Left lobe of liver (tissue), 2 donors: ENCODE measurements around the gene EEA1. TPM values are rescaled to one million over a fixed set of nuclear protein-coding genes. Genes with fewer than 3 reads are reported as not detected.

ENCODE experiments used
- ATAC-seq: fragments of 200-7000 bp; cut with Tn5 transposase; one replicate; pipeline ENCODE4 v1.9.1; 2020; ENCODE audit warnings: mild to moderate bottlenecking, moderate library complexity
- DNase-seq: peaks from one replicate; pipeline ENCODE4 v3.0.0-alpha.2; 2020; ENCODE audit warnings: low spot score
- total RNA-seq: library from RNA; stranded (reverse); gene quantifications from one replicate; pipeline ENCODE4 v1.2.1, GENCODE V29; 2021
- donor health status: DM: no; HTN: no; CAD: no; lungs with moderate emphysema.
- donor health status: DM: no; HTN: yes; CAD: no.

The EEA1 gene
- total RNA-seq, 1 donor from 2014 or later, result 12.5 TPM

- DNase-seq (no peak), ATAC-seq (no peak)
Observed at GRCh38 chr12:92721656-92722055, 207.4 kb downstream of the EEA1 start.

GRCh38 chr12:92721130-92721529 is 208.0 kb downstream of the EEA1 start:
- no peak for DNase-seq
- no peak for ATAC-seq

Other genes starting within 250 kb of the EEA1 start
- not detected for gene PLEKHG7, start 226.3 kb downstream of the EEA1 start, total RNA-seq